GM10847 (cell line): ENCODE data around the gene GAPDH.

Source experiments
- POLR2A ChIP-seq: IDR thresholded peaks from 2 replicates; pipeline ENCODE4 v1.6.1; 2011; ENCODE audit not compliant: insufficient read length; ENCODE audit errors: extremely low read depth

The GAPDH gene

GRCh38 chr12:6569312-6569711 lies 35.0 kb downstream of the GAPDH start:
- no peak for TF ChIP-seq POLR2A

- TF ChIP-seq POLR2A: no peak
Observed at GRCh38 chr12:6569786-6570185, 35.5 kb downstream of the GAPDH start.

- no peak for TF ChIP-seq POLR2A
Observed at GRCh38 chr12:6570264-6570887, 36.1 kb downstream of the GAPDH start.

DNA sequence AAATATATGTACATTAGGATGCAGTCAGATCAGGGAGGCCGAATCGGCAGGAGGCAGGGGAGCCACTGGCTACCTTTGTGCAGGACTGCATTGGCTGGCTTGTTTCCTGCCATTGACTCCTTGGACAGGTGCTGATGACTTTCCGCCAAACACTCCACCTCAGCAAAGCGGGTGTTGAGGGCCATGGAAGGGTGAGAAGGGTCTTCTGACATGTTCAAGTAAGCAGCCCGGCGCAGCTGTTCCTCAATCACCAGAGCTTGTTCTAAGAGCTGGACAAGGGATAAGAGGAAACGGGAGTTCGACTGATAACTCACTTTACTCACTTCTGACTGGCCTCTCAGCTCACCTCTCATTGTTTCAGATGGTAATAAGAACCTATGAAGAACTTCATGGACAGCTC lies 38.7 kb downstream of the GAPDH start:
- no peak for TF ChIP-seq POLR2A

GRCh38 chr12:6574576-6575295 lies 40.4 kb downstream of the GAPDH start:
- no peak for TF ChIP-seq POLR2A

GRCh38 chr12:6575648-6576047 lies 41.3 kb downstream of the GAPDH start:
- TF ChIP-seq POLR2A: no peak

DNA sequence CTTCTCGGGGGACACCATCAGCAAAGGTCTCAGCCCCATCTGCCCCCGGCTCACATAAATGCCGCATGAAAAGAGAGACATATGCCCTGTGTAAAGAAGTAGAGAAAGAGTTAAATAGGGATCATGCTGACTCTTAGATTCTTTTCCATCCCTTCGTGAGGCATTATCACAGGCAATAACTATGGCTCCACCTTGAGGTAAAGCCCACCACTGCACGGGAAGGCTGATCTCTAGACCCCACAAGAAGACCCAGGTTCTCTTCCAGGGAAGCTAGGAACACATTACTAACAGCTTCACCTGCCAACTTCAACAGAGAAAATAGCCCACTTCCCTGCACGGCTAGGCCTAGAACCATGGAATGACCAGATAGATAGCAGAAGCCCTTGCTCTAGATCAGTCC lies 47.9 kb downstream of the GAPDH start:
- TF ChIP-seq POLR2A: no peak

GRCh38 chr12:6582959-6583358 lies 48.6 kb downstream of the GAPDH start:
- no peak for TF ChIP-seq POLR2A

DNA sequence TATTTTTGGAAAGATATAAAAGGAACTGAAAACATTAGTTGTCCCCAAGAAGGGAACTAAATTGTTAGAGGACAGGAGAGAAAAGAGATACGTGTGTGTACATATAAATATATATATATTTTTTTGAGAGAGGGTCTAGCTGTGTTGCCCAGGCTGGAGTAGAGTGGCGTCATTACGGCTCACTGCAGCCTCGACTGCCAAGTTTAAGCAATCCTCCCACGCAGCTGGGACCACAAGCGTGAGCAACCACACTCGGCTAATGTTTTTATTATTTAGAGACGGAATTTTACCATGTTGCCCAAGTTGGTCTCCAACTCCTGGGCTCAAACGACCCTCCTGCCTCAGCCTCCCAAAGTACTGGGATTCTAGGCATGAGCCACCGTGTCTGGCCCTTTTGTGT lies 50.0 kb downstream of the GAPDH start:
- TF ChIP-seq POLR2A: no peak
